ENCODE data around the gene BMP7.

- TF ChIP-seq SRF (IDR thresholded peaks at IDR 0.05; ENCODE audit: low read depth, low read length): no peak
- no peak for TF ChIP-seq CEBPB (IDR thresholded peaks at IDR 0.05; ENCODE audit: low read depth, low read length)
- no peak for TF ChIP-seq TEAD4 (IDR thresholded peaks at IDR 0.05; ENCODE audit: low read depth, low read length)
- no peak for TF ChIP-seq SIN3A (conservative IDR thresholded peaks at IDR 0.05 in 1 of 2, IDR thresholded peaks at IDR 0.05 in 1 of 2; ENCODE audit: low read depth in 1 of 2, low read length in 2 of 2)
- TF ChIP-seq, protein P1, sequence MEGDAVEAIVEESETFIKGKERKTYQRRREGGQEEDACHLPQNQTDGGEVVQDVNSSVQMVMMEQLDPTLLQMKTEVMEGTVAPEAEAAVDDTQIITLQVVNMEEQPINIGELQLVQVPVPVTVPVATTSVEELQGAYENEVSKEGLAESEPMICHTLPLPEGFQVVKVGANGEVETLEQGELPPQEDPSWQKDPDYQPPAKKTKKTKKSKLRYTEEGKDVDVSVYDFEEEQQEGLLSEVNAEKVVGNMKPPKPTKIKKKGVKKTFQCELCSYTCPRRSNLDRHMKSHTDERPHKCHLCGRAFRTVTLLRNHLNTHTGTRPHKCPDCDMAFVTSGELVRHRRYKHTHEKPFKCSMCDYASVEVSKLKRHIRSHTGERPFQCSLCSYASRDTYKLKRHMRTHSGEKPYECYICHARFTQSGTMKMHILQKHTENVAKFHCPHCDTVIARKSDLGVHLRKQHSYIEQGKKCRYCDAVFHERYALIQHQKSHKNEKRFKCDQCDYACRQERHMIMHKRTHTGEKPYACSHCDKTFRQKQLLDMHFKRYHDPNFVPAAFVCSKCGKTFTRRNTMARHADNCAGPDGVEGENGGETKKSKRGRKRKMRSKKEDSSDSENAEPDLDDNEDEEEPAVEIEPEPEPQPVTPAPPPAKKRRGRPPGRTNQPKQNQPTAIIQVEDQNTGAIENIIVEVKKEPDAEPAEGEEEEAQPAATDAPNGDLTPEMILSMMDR (IDR thresholded peaks at IDR 0.05; ENCODE audit: control extremely low read depth in 1 of 3, insufficient read depth in 1 of 3, low read depth in 1 of 3, low read length in 3 of 3): no peak
- TF ChIP-seq CBX5 (IDR thresholded peaks at IDR 0.05; ENCODE audit: low read depth, low read length): no peak
Measured at GRCh38 chr20:57292611-57293010, 26.2 kb upstream of the BMP7 start.

Data from H1 (cell line).